Measurements from ENCODE around the gene CD200R1L. TPM values are rescaled to one million over a fixed set of nuclear protein-coding genes. Genes with fewer than 3 reads are reported as not detected.

CD200R1L gene
- total and polyA plus RNA-seq, 11 donors, result not detected

DNA sequence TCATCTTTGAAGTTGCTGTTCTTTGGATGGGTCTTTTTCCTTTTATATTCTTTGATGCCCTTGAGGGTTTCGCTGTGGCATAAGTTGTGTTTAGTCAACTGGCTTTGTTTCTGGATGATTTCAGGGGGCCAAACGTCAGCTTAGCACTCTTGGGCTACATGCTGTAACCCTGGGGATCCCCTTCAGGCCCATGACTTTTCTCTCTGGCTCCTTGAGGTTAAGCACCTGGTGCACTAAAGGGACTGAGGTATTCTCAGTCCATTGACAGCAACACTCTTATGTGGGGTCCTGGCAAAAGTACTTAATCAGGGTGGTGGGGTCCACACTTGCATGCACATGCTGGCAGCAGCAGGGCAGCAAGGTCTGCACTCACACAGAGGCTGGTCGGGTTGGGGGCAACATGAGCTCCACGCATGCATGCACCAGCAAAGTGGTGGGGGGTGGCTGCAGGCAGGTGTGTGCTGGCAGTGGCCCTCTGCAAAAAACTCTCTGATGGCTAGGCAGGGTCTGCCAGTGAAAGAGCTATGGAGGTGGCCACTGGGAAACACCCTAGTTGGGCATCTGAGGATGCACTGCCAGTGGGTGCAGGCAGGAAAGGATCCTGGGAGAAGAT is 38.1 kb upstream of the CD200R1L start:
- ATAC-seq (no peak), DNase-seq (no peak)
- intact Hi-C loops (cut with DNase I), result no loop called here
- 70 to 80% (median 75%) methylated on average over 4 of the region's 4 CpGs for WGBS, 4 donors
- no peaks in the 10 kb centered on the region for H3K9me3 ChIP-seq
- no peaks in the 10 kb centered on the region for H3K36me3 ChIP-seq
- H3K27ac ChIP-seq, result no peak overlapping the region
- H3K4me3 ChIP-seq, result no peak overlapping the region
- H3K27me3 ChIP-seq, result no peaks in the 10 kb centered on the region
- TF ChIP-seq POLR2A (IDR thresholded peaks at IDR 0.05), result no peak
- TF ChIP-seq, protein P1, sequence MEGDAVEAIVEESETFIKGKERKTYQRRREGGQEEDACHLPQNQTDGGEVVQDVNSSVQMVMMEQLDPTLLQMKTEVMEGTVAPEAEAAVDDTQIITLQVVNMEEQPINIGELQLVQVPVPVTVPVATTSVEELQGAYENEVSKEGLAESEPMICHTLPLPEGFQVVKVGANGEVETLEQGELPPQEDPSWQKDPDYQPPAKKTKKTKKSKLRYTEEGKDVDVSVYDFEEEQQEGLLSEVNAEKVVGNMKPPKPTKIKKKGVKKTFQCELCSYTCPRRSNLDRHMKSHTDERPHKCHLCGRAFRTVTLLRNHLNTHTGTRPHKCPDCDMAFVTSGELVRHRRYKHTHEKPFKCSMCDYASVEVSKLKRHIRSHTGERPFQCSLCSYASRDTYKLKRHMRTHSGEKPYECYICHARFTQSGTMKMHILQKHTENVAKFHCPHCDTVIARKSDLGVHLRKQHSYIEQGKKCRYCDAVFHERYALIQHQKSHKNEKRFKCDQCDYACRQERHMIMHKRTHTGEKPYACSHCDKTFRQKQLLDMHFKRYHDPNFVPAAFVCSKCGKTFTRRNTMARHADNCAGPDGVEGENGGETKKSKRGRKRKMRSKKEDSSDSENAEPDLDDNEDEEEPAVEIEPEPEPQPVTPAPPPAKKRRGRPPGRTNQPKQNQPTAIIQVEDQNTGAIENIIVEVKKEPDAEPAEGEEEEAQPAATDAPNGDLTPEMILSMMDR (IDR thresholded peaks at IDR 0.05), result no peak
- H3K4me1 ChIP-seq, result no peaks in the 10 kb centered on the region

DNA sequence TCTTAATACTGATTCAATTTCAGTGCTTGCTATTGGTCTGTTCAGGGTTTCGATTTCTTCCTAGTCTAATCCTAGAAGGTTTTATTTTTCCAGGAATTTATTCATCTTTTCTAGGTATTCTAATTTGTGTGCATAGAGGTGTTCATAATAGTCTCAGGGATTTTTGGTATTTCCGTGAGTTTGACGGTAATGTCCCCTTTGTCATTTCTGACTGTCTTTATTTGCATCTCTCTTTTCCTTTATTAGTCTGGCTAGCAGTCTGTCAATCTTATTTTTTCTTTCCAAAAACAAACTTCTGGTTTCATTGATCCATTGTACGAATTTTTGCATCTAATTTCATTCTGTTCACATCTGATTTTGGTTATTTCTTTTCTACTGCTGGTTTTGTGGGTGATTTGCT is 35.2 kb upstream of the CD200R1L start:
- DNase-seq (no peak), ATAC-seq (no peak)
- Histone ChIP-seq H3K27ac (no peak overlapping the region), H3K36me3 (no peaks in the 10 kb centered on the region), H3K27me3 (no peaks in the 10 kb centered on the region), H3K4me1 (no peaks in the 10 kb centered on the region), H3K9me3 (no peaks in the 10 kb centered on the region), H3K4me3 (no peak overlapping the region)
- TF ChIP-seq POLR2A (IDR thresholded peaks at IDR 0.05), result no peak
- TF ChIP-seq, protein P1 (IDR thresholded peaks at IDR 0.05), result no peak
- WGBS, 4 donors, result 71 to 81% (median 75%) methylated on average over 4 of the region's 4 CpGs
- intact Hi-C loops (cut with DNase I), result no loop called here

DNA sequence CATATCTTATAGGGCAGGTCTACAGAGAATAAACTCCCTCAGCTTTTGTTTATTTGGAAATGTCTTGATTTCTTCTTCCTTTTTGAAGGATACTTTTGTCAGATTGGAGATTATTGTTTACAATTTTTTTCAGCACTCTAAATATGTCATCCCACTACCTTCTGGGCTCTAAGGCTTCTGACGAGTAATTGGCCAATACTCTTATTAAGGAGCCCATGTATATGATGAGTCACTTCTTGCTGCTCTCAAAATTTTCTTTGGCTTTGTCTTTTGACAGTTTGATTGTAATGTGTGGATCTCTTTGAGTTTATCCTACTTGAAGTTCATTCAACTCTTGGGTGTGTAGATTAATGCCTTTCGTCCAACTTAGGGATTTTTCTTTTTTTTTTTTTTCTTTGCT is 28.9 kb upstream of the CD200R1L start:
- Histone ChIP-seq H3K36me3 (no peaks in the 10 kb centered on the region), H3K27me3 (no peaks in the 10 kb centered on the region), H3K9me3 (peaks cover 0 to 18% (median 3%) of the 10 kb centered on the region in 12 donors), H3K4me1 (peaks cover 0 to 13% (median 0%) of the 10 kb centered on the region in 12 donors), H3K27ac (no peak overlapping the region), H3K4me3 (no peak overlapping the region)
- no peak for DNase-seq
- WGBS, 4 donors, result 71 to 88% (median 79%) methylated on average over 2 of the region's 2 CpGs
- ATAC-seq, result no peak
- intact Hi-C loops (cut with DNase I), result no loop called here
- TF ChIP-seq POLR2A (IDR thresholded peaks at IDR 0.05), result no peak
- TF ChIP-seq, protein P1 (IDR thresholded peaks at IDR 0.05), result no peak

DNA sequence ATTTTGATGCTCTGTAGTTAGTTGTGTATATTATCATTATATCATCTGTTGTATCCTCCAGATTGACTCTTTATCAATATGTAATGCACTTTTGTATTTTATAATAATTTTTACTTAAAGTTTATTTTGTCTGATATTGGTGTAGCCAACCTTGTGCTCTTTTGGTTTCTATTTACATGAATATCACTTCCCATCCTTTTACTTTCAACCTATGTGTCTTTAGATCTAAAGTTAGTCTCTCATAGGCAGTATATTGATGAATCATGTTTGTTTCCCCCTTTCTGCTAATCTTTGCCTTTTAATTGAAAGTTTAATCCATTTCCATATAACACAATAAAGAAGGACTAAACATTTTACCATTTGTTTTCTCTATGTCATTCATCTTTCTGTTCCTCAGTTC is 28.1 kb upstream of the CD200R1L start:
- Histone ChIP-seq H3K36me3 (no peaks in the 10 kb centered on the region), H3K9me3 (peaks cover 0 to 26% (median 8%) of the 10 kb centered on the region in 12 donors), H3K27ac (no peak overlapping the region), H3K4me1 (peaks cover 0 to 13% (median 0%) of the 10 kb centered on the region in 12 donors), H3K27me3 (no peaks in the 10 kb centered on the region), H3K4me3 (no peak overlapping the region)
- no peak for ATAC-seq
- DNase-seq, result no peak
- intact Hi-C loops (cut with DNase I), result no loop called here
- TF ChIP-seq, protein P1 (IDR thresholded peaks at IDR 0.05), result no peak
- no peak for TF ChIP-seq POLR2A (IDR thresholded peaks at IDR 0.05)

Data from heart left ventricle (tissue), 16 donors.